PC-9 (cell line): ENCODE results near the gene PALLD. TPM values are rescaled to one million over a fixed set of nuclear protein-coding genes. Genes with fewer than 3 reads are reported as not detected.
"Not testable (repeated sequence)": the region's sequence is repeated elsewhere in the genome, so short reads cannot be mapped to it uniquely, and the experiment has no call there.

Source experiments
- BruUV-seq: library from RNA; stranded (reverse); fragments of 400-500 nt; replicated peaks from 2 replicates; lab custom pipeline; 2021; lab: Mats Ljungman, UMichigan
- CTCF ChIA-PET: fragments of 300-600 bp; sonication (Branson Sonifier 250); formaldehyde crosslinking; loops from one replicate; lab custom pipeline; 2022; ENCODE audit warnings: antibody characterized with exemption; lab: Charles Lee
- POLR2A ChIA-PET: fragments of 300-600 bp; sonication (Branson Sonifier 250); formaldehyde crosslinking; loops from one replicate; lab custom pipeline; 2022; ENCODE audit warnings: antibody characterized with exemption; ENCODE audit not compliant: unreplicated experiment; lab: Charles Lee
- DNase-seq, 2 experiments: peaks; one replicate each; pipeline versions ENCODE4 v3.0.0 to v3.0.0-alpha.2; 2015 to 2022; ENCODE audit warnings: mixed read lengths in 1 of 2
- H2AFZ ChIP-seq: fragments of 200-600 bp; sonication (generic); 2 replicates; pipeline ENCODE4 v1.8.1; 2017; ENCODE audit warnings: antibody characterized with exemption
- H3F3A ChIP-seq: fragments of 200-600 bp; sonication (generic); 2 replicates; pipeline ENCODE4 v1.8.1; 2017; ENCODE audit warnings: antibody characterized with exemption, mild to moderate bottlenecking, low read depth; ENCODE audit not compliant: insufficient read depth
- H3K27ac ChIP-seq: fragments of 200-600 bp; sonication (generic); 2 replicates; pipeline ENCODE4 v1.6.1; 2016; ENCODE audit warnings: mixed run types
- H3K27me3 ChIP-seq: fragments of 200-600 bp; sonication (generic); 2 replicates; pipeline ENCODE4 v1.6.1; 2016; ENCODE audit warnings: low read depth, mixed run types; ENCODE audit not compliant: insufficient read depth
- H3K36me3 ChIP-seq: fragments of 200-600 bp; sonication (generic); 2 replicates; pipeline ENCODE4 v1.6.1; 2016; ENCODE audit warnings: low read depth, mixed run types
- H3K4me1 ChIP-seq: fragments of 200-600 bp; sonication (generic); replicated peaks from 2 replicates; pipeline ENCODE4 v1.6.1; 2016; ENCODE audit warnings: mixed run types; ENCODE audit not compliant: insufficient read depth
- H3K4me2 ChIP-seq: fragments of 200-600 bp; sonication (generic); 2 replicates; pipeline ENCODE4 v1.6.1; 2017; ENCODE audit warnings: mixed run types
- H3K4me3 ChIP-seq: fragments of 200-600 bp; sonication (generic); 2 replicates; pipeline ENCODE4 v1.6.1; 2016; ENCODE audit warnings: mixed run types
- H3K79me2 ChIP-seq: fragments of 200-600 bp; sonication (generic); 2 replicates; pipeline ENCODE4 v1.6.1; 2017; ENCODE audit warnings: low read depth, mixed run types
- H3K9me2 ChIP-seq: fragments of 200-600 bp; sonication (generic); 2 replicates; pipeline ENCODE4 v1.8.1; 2017; ENCODE audit warnings: mild to moderate bottlenecking; ENCODE audit not compliant: insufficient read depth
- H3K9me3 ChIP-seq: fragments of 200-600 bp; sonication (generic); 2 replicates; pipeline ENCODE4 v1.8.1; 2016; ENCODE audit warnings: low read depth; ENCODE audit not compliant: insufficient read depth
- H4K20me1 ChIP-seq: fragments of 200-600 bp; sonication (generic); 2 replicates; pipeline ENCODE4 v1.8.1; 2017; ENCODE audit not compliant: insufficient read depth
- EZH2 ChIP-seq: fragments of 200-600 bp; sonication (generic); IDR thresholded peaks from 2 replicates; pipeline ENCODE4 v1.8.0; 2017; ENCODE audit warnings: antibody characterized with exemption, low read depth
- intact Hi-C: fragments of 100-400 bp; cut with micrococcal nuclease; formaldehyde crosslinking; loops from one replicate; pipeline ENCODE4 v1.10.0; 2022; ENCODE audit not compliant: unreplicated experiment
- total RNA-seq: library from RNA; stranded (reverse); gene quantifications from 2 replicates; pipeline ENCODE4 v1.2.3, GENCODE V29; 2021
- TF ChIP-seq, protein P1 (sequence below): fragments of 200-600 bp; sonication (generic); conservative IDR thresholded peaks from 2 replicates; pipeline ENCODE4 v1.6.1; 2017; ENCODE audit warnings: mixed run types, antibody characterized with exemption, mild to moderate bottlenecking, moderate library complexity

Gene PALLD
- total RNA-seq, 1 experiment from 2014 or later = 156 TPM

DNA sequence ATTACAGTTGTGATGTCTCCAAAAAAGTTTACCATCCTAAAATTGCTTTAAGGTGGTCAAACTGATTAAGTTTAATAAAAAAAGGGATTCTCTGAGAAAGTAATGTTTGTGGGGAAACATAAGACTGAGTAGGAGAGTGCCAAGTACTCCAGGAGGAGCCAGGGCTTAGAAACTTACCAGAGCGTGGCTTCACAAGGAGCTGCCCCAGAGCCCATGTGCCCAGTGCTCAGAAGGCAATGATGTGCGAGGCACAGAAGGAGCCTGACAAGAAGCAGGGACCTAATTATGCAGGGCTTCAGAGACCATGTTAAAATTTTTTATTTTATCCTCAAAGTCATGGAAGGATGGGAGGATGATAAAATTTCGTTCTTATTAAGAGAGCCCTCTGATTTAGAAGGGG is 204.2 kb downstream of the PALLD start:
- no peaks in the 10 kb centered on the region for H3K4me1 ChIP-seq
- no peaks in the 10 kb centered on the region for H3F3A ChIP-seq
- no peak overlapping the region for H3K4me3 ChIP-seq
- H3K36me3 ChIP-seq = no peaks in the 10 kb centered on the region
- no peaks in the 10 kb centered on the region for H3K79me2 ChIP-seq
- H3K9me2 ChIP-seq = no peaks in the 10 kb centered on the region
- H4K20me1 ChIP-seq = no peaks in the 10 kb centered on the region
- intact Hi-C loops = no loop called here
- no peaks in the 10 kb centered on the region for H3K9me3 ChIP-seq
- no peak overlapping the region for H3K27ac ChIP-seq
- no peak for DNase-seq
- ChIA-PET CTCF (no interaction called here), POLR2A (no interaction called here)
- H3K4me2 ChIP-seq = no peak overlapping the region
- no TSS peak for BruUV-seq
- H3K27me3 ChIP-seq = no peaks in the 10 kb centered on the region
- TF ChIP-seq EZH2 = no peak
- TF ChIP-seq, protein P1, sequence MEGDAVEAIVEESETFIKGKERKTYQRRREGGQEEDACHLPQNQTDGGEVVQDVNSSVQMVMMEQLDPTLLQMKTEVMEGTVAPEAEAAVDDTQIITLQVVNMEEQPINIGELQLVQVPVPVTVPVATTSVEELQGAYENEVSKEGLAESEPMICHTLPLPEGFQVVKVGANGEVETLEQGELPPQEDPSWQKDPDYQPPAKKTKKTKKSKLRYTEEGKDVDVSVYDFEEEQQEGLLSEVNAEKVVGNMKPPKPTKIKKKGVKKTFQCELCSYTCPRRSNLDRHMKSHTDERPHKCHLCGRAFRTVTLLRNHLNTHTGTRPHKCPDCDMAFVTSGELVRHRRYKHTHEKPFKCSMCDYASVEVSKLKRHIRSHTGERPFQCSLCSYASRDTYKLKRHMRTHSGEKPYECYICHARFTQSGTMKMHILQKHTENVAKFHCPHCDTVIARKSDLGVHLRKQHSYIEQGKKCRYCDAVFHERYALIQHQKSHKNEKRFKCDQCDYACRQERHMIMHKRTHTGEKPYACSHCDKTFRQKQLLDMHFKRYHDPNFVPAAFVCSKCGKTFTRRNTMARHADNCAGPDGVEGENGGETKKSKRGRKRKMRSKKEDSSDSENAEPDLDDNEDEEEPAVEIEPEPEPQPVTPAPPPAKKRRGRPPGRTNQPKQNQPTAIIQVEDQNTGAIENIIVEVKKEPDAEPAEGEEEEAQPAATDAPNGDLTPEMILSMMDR = no peak
- H2AFZ ChIP-seq = no peak overlapping the region

DNA sequence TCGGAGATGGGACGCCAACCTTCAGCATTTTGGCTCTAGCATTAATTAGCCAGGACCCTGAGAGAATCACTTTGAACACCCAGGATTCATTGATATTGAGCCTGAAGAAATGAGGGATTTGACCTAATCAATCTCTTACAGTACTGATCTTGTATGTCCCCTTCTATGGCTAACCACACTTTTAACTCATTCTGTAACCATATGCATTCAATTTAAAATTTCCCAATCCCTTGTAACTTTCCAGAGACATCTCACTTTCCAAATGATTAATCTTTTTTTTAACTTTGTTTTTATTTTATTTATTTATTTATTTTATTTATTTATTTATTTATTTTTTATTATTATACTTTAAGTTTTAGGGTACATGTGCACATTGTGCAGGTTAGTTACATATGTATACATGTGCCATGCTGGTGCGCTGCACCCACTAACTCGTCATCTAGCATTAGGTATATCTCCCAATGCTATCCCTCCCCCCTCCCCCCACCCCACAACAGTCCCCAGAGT is 205.8 kb downstream of the PALLD start:
- H3K9me3 ChIP-seq, H3K4me2 ChIP-seq, H3K27ac ChIP-seq, H3K27me3 ChIP-seq, H3K4me3 ChIP-seq, H3K36me3 ChIP-seq, intact Hi-C loops, H2AFZ ChIP-seq, H3K9me2 ChIP-seq, H3K4me1 ChIP-seq, POLR2A ChIA-PET, H4K20me1 ChIP-seq, CTCF ChIA-PET, H3F3A ChIP-seq, DNase-seq, H3K79me2 ChIP-seq, BruUV-seq: not testable (repeated sequence)

DNA sequence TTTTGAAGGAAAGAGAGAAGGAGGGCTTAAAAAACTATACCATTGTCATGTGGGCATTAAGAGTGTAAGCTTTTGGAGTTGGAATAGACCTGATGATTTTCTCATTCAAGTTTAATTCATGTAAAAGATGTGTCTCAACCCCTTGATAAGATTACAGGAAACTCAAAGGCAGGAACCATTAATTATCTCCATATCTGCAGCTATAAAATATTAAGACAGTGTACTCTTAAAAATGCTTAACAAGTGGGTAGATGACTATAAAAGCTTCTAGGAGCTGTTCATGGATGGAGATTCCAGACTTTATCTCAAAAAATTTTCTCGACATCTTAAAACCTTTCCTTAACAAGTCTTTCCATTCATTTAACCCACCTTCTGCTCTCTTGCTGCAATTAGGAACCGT is 208.3 kb downstream of the PALLD start:
- ChIA-PET CTCF (interaction anchor here (0.6 kb wide), 1 partner anchor 305 kb away, joined by 11 read pairs; the partner anchor contains the start of gene CBR4), POLR2A (no interaction called here)
- H3K4me2 ChIP-seq = no peak overlapping the region
- no peaks in the 10 kb centered on the region for H3K9me3 ChIP-seq
- intact Hi-C loops = no loop called here
- no peak overlapping the region for H2AFZ ChIP-seq
- no peaks in the 10 kb centered on the region for H3K79me2 ChIP-seq
- DNase-seq = no peak
- no peaks in the 10 kb centered on the region for H3K9me2 ChIP-seq
- no peaks in the 10 kb centered on the region for H3K27me3 ChIP-seq
- no peak overlapping the region for H3K27ac ChIP-seq
- TF ChIP-seq, protein P1 = no peak
- TF ChIP-seq EZH2 = no peak
- BruUV-seq = no TSS peak
- no peak overlapping the region for H3K4me3 ChIP-seq
- no peaks in the 10 kb centered on the region for H3F3A ChIP-seq
- H3K4me1 ChIP-seq = no peaks in the 10 kb centered on the region
- H4K20me1 ChIP-seq = no peaks in the 10 kb centered on the region
- no peaks in the 10 kb centered on the region for H3K36me3 ChIP-seq

DNA sequence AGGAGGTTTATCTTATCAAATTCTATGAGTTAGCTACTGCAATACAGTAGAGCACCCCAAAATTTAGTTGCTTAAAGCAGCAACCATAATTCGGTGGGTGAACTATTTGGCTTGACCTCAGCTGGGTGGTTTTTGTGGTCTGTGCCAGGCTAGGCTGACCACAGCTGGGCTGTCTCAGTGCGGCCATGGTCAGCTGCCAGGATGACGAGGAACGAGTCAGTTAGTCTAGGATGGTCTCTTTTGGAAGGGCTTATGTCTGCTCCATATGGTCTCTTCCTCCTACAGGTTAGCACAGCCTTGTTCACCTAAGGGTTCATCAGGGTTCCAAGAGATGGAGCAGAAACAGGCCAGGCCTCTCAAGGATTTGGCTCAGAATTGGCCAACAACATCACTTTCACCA is 210.4 kb downstream of the PALLD start:
- Histone ChIP-seq H4K20me1 (no peaks in the 10 kb centered on the region), H3F3A (no peaks in the 10 kb centered on the region), H3K4me2 (no peak overlapping the region), H3K4me1 (no peaks in the 10 kb centered on the region), H3K4me3 (no peak overlapping the region), H3K36me3 (no peaks in the 10 kb centered on the region), H3K27ac (no peak overlapping the region), H3K79me2 (no peaks in the 10 kb centered on the region), H2AFZ (no peak overlapping the region), H3K9me3 (no peaks in the 10 kb centered on the region), H3K9me2 (no peaks in the 10 kb centered on the region), H3K27me3 (no peaks in the 10 kb centered on the region)
- POLR2A ChIA-PET = no interaction called here
- BruUV-seq = no TSS peak
- intact Hi-C loops = no loop called here
- TF ChIP-seq, protein P1 = no peak
- no peak for TF ChIP-seq EZH2
- no peak for DNase-seq
- CTCF ChIA-PET = no interaction called here
